ENCODE measurements around the gene PPP6R1. TPM values are rescaled to one million over a fixed set of nuclear protein-coding genes. Genes with fewer than 3 reads are reported as not detected.

The PPP6R1 gene
- total RNA-seq, 1 donor = 41.5 TPM

GRCh38 chr19:55248166-55248675, 10.6 kb downstream of the PPP6R1 start:
- TF ChIP-seq CTCF (IDR thresholded peaks at IDR 0.05; ENCODE audit: insufficient read depth, low read length) = no peak

GRCh38 chr19:55247621-55248099, 11.2 kb downstream of the PPP6R1 start:
- no peak overlapping the region for H3K4me3 ChIP-seq (ENCODE audit: low read depth, low read length)
- no peak for TF ChIP-seq CTCF (IDR thresholded peaks at IDR 0.05; ENCODE audit: insufficient read depth, low read length)
- DNase-seq (ENCODE audit: low read depth) = peak; percentile 11

More at GRCh38 chr19:55248166-55248675, 10.6 kb downstream of the PPP6R1 start:
- H3K4me3 ChIP-seq (ENCODE audit: low read depth, low read length) = no peak overlapping the region
- no peak for DNase-seq (ENCODE audit: low read depth)

DNA sequence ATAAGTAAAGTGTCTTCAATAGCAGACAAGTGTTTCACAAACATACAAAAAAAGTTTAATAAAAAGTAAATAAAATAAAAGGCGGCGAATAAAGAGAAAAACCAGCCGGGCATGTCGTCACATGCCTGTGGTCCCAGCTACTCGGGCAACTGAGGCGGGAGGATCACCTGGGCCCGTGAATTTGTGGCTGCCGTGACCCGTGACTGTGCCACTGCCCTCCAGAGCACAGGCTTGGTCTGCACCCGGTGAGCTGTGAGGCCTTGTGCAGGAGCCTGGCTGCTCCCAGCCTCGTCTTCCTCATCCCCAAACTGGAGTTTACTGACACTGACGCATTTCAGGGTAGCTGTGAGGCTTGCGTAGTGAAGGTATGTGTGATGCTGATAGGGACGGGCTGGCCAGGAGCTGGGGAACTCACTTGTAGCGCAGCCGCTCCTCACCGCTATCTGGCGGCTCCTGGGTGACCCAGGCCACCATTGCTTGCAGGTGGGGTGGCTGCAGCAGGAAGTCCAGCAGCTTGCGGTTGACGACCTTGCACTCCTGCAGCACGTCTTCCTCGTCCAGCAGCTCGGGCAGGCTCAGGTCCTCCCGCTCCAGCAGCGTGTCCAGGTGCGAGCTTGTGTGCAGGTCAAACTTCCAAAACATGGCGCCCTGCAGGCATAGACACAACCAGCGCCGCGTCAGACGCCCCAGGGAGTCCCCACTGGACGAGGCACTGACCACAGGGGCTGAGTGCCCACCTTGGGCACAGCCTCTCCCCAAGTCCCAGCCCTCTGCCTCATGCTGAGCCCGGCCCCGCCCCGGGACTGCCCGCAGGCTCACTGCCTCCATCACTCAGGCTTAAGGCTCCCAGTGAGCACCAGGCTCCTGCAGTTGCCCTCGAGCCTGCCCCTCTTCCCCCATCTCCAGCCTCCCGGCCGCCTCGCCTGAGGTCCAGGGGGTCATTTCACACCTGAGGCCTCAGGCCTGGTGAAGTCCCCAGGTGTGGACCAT, 12.1 kb downstream of the PPP6R1 start:
- DNase-seq (ENCODE audit: low read depth) = no peak
- no peak overlapping the region for H3K4me3 ChIP-seq (ENCODE audit: low read depth, low read length)
- no peak for TF ChIP-seq CTCF (IDR thresholded peaks at IDR 0.05; ENCODE audit: insufficient read depth, low read length)

DNA sequence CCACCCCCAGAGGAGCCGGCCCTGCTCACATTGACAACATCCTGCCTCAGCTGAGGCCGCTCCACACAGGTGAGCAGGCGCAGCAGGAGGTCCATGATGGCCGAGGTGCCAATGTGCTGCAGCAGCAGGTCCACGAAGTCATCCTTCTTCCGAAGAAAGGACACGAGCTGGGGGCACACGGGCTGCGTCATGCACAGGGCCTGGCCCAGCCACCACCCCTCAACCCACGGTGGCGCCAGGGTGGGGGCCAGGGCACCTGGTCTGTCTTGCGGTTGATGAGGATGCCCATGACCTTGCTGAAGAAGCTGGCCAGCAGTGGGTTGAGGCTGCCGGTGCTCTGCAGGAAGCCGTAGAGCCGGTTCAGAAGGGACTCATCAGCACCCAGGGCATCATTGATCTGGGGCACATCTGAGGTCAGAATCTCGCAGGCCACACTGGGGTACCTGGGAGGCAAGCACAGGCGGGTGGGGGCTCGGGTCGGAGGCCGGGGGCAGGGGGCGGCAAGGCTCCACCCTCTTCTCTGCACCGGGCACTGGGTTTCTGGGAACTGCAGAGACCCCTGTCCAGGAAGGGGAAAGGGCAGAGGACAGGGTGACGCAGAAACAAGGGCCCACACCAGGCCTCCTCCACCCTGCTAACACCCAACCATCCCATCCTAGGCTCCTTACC, 13.4 kb downstream of the PPP6R1 start:
- no peak overlapping the region for H3K4me3 ChIP-seq (ENCODE audit: low read depth, low read length)
- no peak for TF ChIP-seq CTCF (IDR thresholded peaks at IDR 0.05; ENCODE audit: insufficient read depth, low read length)
- no peak for DNase-seq (ENCODE audit: low read depth)

DNA sequence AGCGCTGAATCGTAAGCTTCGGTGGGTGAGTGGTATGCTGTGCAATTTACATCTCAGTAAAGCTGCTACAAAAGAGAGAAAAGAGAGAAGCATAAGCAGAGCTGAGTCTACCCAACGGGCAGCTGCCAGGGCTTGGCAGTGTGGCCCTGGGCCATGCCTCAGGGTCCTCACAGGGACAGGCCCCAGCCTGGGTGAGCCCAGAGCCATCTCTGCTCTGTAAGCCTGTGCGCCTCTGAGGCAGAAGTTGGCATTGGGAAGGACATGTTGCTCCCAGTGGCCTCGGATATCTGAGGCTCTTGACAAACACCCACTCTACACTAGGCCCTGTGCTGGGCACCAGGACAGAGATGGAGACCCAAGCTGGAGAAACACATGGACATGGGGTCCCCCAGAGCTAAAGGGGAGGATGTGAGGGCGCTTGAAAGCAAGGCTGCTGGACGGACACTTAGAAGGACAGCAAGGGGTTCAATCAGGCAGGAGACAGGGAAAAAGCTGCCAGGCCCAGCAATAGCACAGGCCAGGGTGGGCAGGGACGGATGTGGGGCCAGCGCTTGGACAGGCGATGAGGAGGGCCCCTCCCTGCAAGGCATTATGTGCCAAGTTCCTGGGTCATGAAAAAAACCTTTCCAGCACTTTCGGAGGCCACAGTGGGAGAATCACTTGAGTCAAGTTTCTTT, 14.7 kb downstream of the PPP6R1 start:
- no peak overlapping the region for H3K4me3 ChIP-seq (ENCODE audit: low read depth, low read length)
- DNase-seq (ENCODE audit: low read depth) = no peak
- TF ChIP-seq CTCF (IDR thresholded peaks at IDR 0.05; ENCODE audit: insufficient read depth, low read length) = no peak

DNA sequence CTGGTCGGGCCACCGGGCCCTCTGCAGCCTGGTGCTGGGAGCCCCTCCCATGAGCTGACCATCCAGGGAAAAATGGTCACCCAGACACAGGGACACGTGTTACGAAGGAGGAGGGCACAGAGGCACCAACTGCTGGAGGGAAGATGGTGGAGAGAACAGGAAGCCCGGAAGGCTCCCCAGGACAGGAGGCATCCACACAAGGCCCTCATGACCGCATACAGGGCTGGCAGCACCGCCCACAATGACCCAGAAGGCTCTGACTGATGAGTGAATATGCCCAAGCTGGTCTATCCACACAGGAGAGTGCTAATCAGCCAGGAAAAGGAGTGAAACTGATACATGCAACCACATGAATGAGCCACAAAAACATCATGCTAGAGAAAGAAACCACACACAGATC, 16.3 kb downstream of the PPP6R1 start:
- TF ChIP-seq CTCF (IDR thresholded peaks at IDR 0.05; ENCODE audit: insufficient read depth, low read length) = no peak
- H3K4me3 ChIP-seq (ENCODE audit: low read depth, low read length) = no peak overlapping the region
- DNase-seq (ENCODE audit: low read depth) = no peak
